Panc1 (cell line): Measurements from ENCODE around the gene SECTM1. TPM values are rescaled to one million over a fixed set of nuclear protein-coding genes. Genes with fewer than 3 reads are reported as not detected.

Source experiments
- ATAC-seq: fragments of 200-7000 bp; cut with Tn5 transposase; 2 replicates; pipeline ENCODE4 v1.9.1; 2020; ENCODE audit warnings: mild to moderate bottlenecking, moderate library complexity
- BruUV-seq: library from RNA; stranded (reverse); fragments of 400-500 nt; replicated peaks from 2 replicates; lab custom pipeline; 2021; lab: Mats Ljungman, UMichigan
- CTCF ChIA-PET: fragments of 300-600 bp; sonication (Branson Sonifier 250); formaldehyde crosslinking; loops from one replicate; lab custom pipeline; 2022; ENCODE audit warnings: antibody characterized with exemption; lab: Charles Lee
- POLR2A ChIA-PET: fragments of 300-600 bp; sonication (Branson Sonifier 250); formaldehyde crosslinking; loops from one replicate; lab custom pipeline; 2022; ENCODE audit warnings: antibody characterized with exemption; lab: Charles Lee
- DNase-seq: peaks from one replicate; pipeline ENCODE4 v3.0.0-alpha.2; 2010; ENCODE audit warnings: low read depth, low spot score
- H3K27ac ChIP-seq: 2 replicates; pipeline ENCODE4 v1.5.1; 2011; ENCODE audit warnings: mild to moderate bottlenecking, low read length, inconsistent platforms
- H3K27me3 ChIP-seq: fragments of 200-500 bp; sonication (Bioruptor generic); 2 replicates; pipeline ENCODE4 v1.6.0; 2014; ENCODE audit warnings: low read length, inconsistent platforms; ENCODE audit not compliant: control insufficient read depth, insufficient read depth
- H3K36me3 ChIP-seq: fragments of 200-500 bp; sonication (Bioruptor generic); 2 replicates; pipeline ENCODE4 v1.5.1; 2014; ENCODE audit warnings: inconsistent platforms, mild to moderate bottlenecking, low read length, moderate library complexity; ENCODE audit not compliant: control insufficient read depth, insufficient read depth
- H3K4me1 ChIP-seq: 2 replicates; pipeline ENCODE4 v1.5.1; 2011; ENCODE audit warnings: inconsistent platforms, mild to moderate bottlenecking, low read length, moderate library complexity; ENCODE audit not compliant: control insufficient read depth, insufficient read depth
- H3K4me3 ChIP-seq, 2 experiments: 2 replicates each; pipeline ENCODE4 v1.5.1; 2011 to 2012; ENCODE audit warnings: low read depth in 2 of 2, low read length in 2 of 2, mild to moderate bottlenecking in 2 of 2, inconsistent platforms in 1 of 2, moderate library complexity in 1 of 2
- H3K9me3 ChIP-seq: fragments of 200-500 bp; sonication (Bioruptor generic); 2 replicates; pipeline ENCODE4 v1.5.1; 2014; ENCODE audit warnings: low read depth, mild to moderate bottlenecking, inconsistent platforms, low read length, moderate library complexity; ENCODE audit not compliant: control insufficient read depth, insufficient read depth
- POLR2AphosphoS5 ChIP-seq: IDR thresholded peaks from 2 replicates; pipeline ENCODE4 v1.6.1; 2012; ENCODE audit warnings: mild to moderate bottlenecking, low read depth, low read length, moderate library complexity
- SIN3A ChIP-seq: IDR thresholded peaks from 2 replicates; pipeline ENCODE4 v1.6.1; 2012; ENCODE audit warnings: low read depth, mild to moderate bottlenecking, low read length, moderate library complexity, borderline replicate concordance; ENCODE audit not compliant: insufficient read depth
- TCF7L2 ChIP-seq: IDR thresholded peaks from 2 replicates; pipeline ENCODE4 v1.6.1; 2011; ENCODE audit warnings: mild to moderate bottlenecking, low read depth, low read length, inconsistent platforms
- in situ Hi-C: cut with HindIII; loops from 2 replicates; pipeline ENCODE4 v1.10.0; 2016; ENCODE audit warnings: low sequenced_read_pairs, low pct_unique_long_range_greater_than_20kb
- intact Hi-C: fragments of 100-400 bp; cut with micrococcal nuclease; formaldehyde crosslinking; loops from one replicate; pipeline ENCODE4 v1.10.0; 2022; ENCODE audit not compliant: unreplicated experiment
- total RNA-seq: library from RNA; stranded (reverse); gene quantifications from one replicate; pipeline ENCODE4 v1.2.1, GENCODE V29; 2021; ENCODE audit not compliant: unreplicated experiment
- TF ChIP-seq, protein P1 (sequence below), 2 experiments: IDR thresholded peaks; 2 replicates each; pipeline ENCODE4 v1.6.1; 2011 to 2012; ENCODE audit warnings: low read depth in 2 of 2, control low read depth in 1 of 2, low read length in 1 of 2, mild to moderate bottlenecking in 1 of 2, moderate library complexity in 1 of 2; ENCODE audit not compliant: insufficient read depth in 1 of 2
- TF ChIP-seq, protein P2 (sequence below): fragments of 450-650 bp; IDR thresholded peaks from 2 replicates; pipeline ENCODE4 v1.5.1; 2017; ENCODE audit warnings: mild to moderate bottlenecking

The SECTM1 gene
- total RNA-seq, 1 experiment from 2014 or later, result 5.4 TPM

DNA sequence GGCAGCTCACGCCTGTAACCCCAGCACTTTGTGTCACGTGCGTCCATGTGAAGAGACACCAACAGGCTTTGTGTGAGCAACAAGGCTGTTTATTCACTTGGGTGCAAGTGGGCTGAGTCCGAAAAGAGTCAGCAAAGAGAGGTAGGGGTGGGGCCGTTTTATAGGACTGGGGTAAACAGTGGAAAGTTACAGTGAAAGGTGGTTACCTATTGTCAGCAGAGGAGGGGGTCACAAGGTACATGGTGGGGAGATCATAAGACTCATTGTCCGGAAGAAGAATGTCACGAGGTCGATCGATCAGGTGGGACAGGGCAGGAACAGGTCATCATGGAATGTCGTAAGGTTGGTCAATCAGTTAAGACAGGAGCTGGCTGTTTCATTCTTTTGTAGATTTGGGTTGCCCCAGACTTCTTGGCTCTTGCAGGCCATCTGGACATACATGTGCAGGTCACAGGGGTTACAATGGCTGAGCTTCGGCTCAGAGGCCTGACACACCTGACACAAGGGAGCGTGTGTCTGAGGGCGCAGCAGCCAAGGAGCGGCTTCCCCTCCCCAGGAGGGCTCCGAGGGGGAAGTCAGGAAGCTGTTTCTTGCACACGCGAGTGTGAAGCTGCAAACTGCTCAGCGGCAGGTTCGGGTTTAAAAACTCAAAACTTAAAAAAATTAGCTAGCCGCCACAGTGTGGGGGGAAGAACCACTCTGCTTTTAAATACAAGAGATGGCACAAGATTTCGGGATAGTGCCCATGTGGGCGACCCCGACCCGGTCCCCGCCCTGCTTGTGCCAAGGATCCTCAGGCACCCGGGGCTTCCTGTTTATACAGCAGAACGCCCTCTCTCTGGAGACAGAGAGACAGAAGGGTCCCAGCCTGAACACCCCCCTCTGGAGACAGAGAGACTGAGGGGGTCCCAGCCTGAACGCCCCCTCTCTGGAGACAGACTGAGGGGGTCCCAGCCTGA is 13.1 kb upstream of the SECTM1 start:
- intact Hi-C loops, result no loop called here
- Histone ChIP-seq H3K27me3 (no peaks in the 10 kb centered on the region), H3K27ac (peak overlapping the region; percentile 41), H3K4me1 (peaks cover 43% of the 10 kb centered on the region), H3K36me3 (no peaks in the 10 kb centered on the region), H3K4me3 (no peak overlapping the region), H3K9me3 (no peaks in the 10 kb centered on the region)
- in situ Hi-C loops, result loop anchor here (5.0 to 10.0 kb wide), 2 partner anchors 52 to 71 kb away; partner anchors contain the start of genes HEXD and OGFOD3
- BruUV-seq, result no TSS peak
- ATAC-seq, result no peak
- CTCF ChIA-PET, result no interaction called here
- DNase-seq, result no peak
- TF ChIP-seq TCF7L2, result no peak
- TF ChIP-seq, protein P1, sequence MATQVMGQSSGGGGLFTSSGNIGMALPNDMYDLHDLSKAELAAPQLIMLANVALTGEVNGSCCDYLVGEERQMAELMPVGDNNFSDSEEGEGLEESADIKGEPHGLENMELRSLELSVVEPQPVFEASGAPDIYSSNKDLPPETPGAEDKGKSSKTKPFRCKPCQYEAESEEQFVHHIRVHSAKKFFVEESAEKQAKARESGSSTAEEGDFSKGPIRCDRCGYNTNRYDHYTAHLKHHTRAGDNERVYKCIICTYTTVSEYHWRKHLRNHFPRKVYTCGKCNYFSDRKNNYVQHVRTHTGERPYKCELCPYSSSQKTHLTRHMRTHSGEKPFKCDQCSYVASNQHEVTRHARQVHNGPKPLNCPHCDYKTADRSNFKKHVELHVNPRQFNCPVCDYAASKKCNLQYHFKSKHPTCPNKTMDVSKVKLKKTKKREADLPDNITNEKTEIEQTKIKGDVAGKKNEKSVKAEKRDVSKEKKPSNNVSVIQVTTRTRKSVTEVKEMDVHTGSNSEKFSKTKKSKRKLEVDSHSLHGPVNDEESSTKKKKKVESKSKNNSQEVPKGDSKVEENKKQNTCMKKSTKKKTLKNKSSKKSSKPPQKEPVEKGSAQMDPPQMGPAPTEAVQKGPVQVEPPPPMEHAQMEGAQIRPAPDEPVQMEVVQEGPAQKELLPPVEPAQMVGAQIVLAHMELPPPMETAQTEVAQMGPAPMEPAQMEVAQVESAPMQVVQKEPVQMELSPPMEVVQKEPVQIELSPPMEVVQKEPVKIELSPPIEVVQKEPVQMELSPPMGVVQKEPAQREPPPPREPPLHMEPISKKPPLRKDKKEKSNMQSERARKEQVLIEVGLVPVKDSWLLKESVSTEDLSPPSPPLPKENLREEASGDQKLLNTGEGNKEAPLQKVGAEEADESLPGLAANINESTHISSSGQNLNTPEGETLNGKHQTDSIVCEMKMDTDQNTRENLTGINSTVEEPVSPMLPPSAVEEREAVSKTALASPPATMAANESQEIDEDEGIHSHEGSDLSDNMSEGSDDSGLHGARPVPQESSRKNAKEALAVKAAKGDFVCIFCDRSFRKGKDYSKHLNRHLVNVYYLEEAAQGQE (IDR thresholded peaks at IDR 0.05; ENCODE audit: insufficient read depth in 1 of 2, low read depth in 2 of 2, low read length in 1 of 2), result no peak
- TF ChIP-seq, protein P2, sequence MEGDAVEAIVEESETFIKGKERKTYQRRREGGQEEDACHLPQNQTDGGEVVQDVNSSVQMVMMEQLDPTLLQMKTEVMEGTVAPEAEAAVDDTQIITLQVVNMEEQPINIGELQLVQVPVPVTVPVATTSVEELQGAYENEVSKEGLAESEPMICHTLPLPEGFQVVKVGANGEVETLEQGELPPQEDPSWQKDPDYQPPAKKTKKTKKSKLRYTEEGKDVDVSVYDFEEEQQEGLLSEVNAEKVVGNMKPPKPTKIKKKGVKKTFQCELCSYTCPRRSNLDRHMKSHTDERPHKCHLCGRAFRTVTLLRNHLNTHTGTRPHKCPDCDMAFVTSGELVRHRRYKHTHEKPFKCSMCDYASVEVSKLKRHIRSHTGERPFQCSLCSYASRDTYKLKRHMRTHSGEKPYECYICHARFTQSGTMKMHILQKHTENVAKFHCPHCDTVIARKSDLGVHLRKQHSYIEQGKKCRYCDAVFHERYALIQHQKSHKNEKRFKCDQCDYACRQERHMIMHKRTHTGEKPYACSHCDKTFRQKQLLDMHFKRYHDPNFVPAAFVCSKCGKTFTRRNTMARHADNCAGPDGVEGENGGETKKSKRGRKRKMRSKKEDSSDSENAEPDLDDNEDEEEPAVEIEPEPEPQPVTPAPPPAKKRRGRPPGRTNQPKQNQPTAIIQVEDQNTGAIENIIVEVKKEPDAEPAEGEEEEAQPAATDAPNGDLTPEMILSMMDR, result no peak
- TF ChIP-seq POLR2AphosphoS5, result no peak
- no peak for TF ChIP-seq SIN3A
- POLR2A ChIA-PET, result no interaction called here

DNA sequence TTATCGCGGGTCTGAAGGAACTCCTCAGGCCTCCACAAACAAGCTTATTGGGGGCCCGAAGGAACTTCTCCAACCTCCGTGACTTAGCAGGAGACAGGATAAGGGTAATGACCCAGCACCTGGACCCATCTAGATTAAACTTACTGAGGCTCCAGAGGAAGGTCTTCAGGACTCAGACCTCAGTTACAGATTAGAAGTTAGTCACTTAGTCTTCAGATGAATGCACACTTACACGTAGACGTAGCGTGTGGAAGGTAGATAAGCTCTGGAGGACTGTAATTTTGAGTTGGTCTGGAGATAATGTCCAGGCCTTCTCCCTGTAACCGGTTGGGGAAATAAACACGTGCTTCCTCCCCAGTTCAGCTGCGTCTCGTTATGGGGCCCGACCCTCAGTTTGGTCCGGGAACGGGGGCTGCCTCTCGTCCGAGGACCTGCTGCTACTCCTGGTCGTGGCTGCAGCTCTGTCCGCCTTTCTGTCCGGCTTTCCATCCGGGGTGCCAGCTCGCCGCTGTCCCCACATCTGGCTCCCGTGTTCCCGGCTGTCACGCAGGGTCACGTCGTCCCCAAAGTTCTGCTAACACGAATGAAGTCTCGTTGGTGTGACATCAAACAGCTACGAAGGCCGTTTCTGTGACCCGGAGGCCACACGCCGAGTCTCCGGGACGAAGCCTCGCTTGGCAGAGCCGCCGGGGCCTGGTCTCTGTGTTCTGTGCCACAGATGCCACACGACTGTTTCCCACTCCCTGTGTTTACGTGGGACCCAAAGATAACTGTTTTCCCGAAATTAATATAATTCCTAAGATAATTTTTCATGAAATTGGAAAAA is 11.8 kb upstream of the SECTM1 start:
- no peak for ATAC-seq
- TF ChIP-seq, protein P2, result no peak
- TF ChIP-seq TCF7L2 (no peak), SIN3A (no peak), POLR2AphosphoS5 (no peak)
- TF ChIP-seq, protein P1 (IDR thresholded peaks at IDR 0.05; ENCODE audit: insufficient read depth in 1 of 2, low read depth in 2 of 2, low read length in 1 of 2), result no peak
- intact Hi-C loops, result no loop called here

More for the DNA sequence above, 11.8 kb upstream of the SECTM1 start:
- BruUV-seq, result no TSS peak
- Histone ChIP-seq H3K36me3 (no peaks in the 10 kb centered on the region), H3K4me3 (no peak overlapping the region), H3K27ac (no peak overlapping the region; the same call in 1 of the 2 replicates), H3K9me3 (no peaks in the 10 kb centered on the region), H3K4me1 (peaks cover 43% of the 10 kb centered on the region), H3K27me3 (no peaks in the 10 kb centered on the region)
- no peak for DNase-seq
- ChIA-PET POLR2A (no interaction called here), CTCF (no interaction called here)
- in situ Hi-C loops, result loop anchor here (5.0 to 10.0 kb wide), 2 partner anchors 51 to 72 kb away; partner anchors contain the start of genes HEXD and OGFOD3
